Stimulated activated CD4-positive, alpha-beta T cell treated with anti-CD3 and anti-CD28 coated beads, TNF-alpha, amount 100 ng/mL, for 1 hour (primary cell): ENCODE results near the gene EVC2.

Experiments used
- DNase-seq, 3 donors: peaks; one replicate each; pipeline ENCODE4 v3.0.0-alpha.2; 2020; ENCODE audit warnings: low read depth in 3 of 3, low spot score in 1 of 3

Gene EVC2

GRCh38 chr4:5678977-5679376 is 29.4 kb downstream of the EVC2 start:
- no peak for DNase-seq

GRCh38 chr4:5676763-5677162 is 31.6 kb downstream of the EVC2 start:
- no peak for DNase-seq

GRCh38 chr4:5666741-5667140 is 41.6 kb downstream of the EVC2 start:
- no peak for DNase-seq

GRCh38 chr4:5664778-5665177 is 43.6 kb downstream of the EVC2 start:
- DNase-seq = no peak

DNA sequence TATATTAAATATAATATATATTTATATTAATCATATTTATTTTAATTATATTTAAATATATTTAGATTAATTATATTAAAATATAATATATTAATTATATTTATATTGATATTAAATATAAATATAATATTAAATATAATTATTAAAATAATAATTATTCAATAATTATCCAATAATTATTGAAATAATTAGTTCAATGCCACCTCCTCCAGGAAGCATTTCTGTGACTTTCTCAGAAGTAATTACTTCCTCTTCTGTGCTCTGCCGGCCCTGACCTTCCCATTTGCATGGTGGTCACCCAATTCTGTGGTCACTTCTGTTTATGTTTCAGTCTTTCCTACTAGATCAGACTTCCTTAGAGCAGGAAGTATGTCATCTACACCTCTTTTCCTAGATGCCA is 45.8 kb downstream of the EVC2 start:
- DNase-seq = no peak

DNA sequence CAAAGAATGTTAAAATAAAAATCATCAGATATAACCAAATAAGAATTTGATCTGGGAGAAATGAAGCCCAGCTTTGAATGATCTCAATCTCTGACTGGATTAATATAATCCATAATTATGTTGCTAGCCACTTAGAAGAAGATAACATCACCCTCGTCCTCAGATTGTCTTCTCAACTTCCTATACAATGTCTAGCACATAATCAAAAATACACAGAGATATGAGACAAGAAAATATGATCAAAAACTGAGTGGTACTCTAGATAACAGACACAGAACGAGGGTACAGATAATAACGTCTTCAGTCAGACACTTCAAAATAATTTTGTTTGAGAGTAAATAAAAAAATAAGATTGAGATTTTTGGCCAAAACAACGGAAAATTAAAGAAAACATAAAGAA is 47.1 kb downstream of the EVC2 start:
- DNase-seq = no peak

DNA sequence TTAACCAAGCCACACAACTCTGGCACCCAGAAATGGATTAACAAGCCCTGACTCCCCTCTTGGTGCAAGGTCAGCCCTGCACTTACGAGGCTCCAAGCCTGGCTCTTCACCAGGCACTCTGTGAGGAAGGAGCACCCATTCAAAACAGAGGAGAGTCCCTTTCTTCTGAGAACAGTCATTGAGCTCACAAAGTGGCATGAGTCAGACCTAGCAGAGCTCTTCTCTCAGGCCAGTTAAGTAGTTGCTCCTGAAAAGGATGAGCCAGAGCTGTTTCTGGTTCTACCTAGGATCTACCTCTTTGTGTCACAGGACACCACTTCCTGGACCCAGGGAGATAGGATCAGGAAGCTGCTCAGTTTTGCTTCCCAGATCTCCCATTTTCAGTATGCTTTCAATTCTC is 48.2 kb downstream of the EVC2 start:
- DNase-seq = no peak

- no peak for DNase-seq
Measured at GRCh38 chr4:5658974-5659373, 49.4 kb downstream of the EVC2 start.

DNA sequence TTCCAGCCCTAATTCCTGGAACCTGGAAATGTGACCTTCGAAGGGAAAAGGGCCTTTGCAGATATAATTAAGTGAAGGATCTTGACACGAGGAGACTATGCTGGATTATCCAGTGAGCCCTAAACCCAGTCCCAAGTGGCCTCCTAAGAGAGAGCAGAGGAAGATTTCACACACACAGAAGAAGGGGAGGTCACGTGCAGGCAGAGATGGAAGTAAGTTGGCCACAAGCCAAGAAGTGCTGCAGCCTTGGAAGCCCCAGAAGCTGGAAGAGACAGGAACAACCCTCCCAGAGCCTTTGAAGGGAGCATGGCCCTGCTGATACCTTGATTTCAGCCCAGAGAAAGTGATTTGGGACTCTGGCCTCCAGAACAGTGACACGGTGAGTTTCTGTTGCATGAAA is 51.9 kb downstream of the EVC2 start:
- no peak for DNase-seq

DNA sequence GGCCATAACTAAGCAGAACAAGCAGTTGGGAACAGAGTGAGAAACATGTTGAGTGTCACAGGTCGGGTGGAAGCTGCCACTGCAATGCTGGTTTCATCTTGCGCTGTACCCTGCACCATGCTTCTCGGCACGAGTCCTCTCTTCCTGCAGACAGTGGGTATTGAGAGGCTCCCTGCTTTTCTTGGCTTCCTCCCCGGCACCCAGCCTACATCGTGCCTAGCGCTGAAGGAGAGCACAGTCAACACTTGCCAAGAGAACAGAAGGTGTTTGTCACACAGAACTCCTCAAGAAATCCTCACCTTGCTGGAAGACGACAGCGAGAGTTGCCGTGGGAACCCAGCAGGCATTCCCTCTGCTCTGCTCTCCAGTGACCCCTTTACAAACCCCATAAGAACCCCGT is 53.6 kb downstream of the EVC2 start:
- DNase-seq = no peak

GRCh38 chr4:5651089-5651488 is 57.3 kb downstream of the EVC2 start:
- no peak for DNase-seq

- DNase-seq = no peak
Measured at GRCh38 chr4:5650040-5650439, 58.3 kb downstream of the EVC2 start.

DNA sequence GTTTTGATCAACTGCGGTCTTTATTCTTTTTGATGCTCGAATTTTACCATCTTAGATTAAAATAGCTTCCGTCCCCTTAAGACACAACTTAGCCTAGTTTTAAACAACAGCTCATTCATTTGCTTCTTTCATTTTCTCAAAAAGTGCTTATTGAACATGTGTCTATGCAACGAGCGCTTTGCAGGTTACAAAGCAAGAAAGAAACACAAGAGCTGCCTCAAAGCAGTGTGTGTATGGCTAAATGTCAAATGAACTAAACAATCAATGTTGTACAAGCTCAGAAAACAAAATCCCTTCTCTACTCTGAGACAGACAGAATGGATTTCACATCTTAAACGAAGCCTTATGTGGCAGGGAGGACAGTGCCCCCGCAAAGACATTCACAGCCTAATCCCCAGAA is 61.0 kb downstream of the EVC2 start:
- DNase-seq = no peak

DNA sequence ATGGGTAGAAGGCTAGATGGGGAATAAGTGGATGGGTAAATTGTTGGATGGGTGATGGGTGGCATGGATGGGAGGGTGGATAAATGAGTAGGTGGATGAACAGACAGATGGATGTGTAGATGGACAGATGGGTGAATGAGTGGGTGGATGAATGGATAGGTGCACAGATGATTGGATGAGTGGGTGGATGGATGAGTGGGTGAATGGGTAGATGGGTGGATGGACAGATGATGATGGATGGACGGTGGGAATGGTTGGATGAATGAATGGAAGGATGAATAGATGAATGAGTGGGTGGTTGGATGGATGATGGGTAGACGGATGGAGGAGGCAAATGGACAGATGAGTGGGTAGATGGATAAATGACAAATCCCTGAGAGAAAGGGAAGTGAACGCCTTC is 68.3 kb downstream of the EVC2 start:
- no peak for DNase-seq

DNA sequence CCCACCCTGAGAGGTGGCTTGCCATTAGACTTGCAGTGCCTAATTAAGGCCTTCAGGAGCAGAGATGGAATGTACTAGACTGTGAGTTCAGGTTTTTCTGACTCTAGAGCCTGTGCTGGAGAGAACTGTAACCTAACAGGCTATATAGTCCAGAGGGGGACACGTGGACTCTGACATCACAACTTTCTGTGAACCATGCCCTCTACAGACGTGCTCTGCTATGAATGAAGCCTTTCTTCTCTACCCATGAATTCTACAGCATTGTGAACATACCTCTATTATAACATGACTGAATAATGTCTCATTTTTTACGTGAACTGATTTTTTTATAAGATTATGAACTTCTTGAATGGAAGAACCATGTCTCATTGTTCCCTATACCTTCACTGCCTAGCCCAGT is 68.8 kb downstream of the EVC2 start:
- no peak for DNase-seq

- DNase-seq = no peak
Measured at GRCh38 chr4:5638976-5639375, 69.4 kb downstream of the EVC2 start.

- DNase-seq = no peak
Measured at GRCh38 chr4:5638316-5638715, 70.0 kb downstream of the EVC2 start.

DNA sequence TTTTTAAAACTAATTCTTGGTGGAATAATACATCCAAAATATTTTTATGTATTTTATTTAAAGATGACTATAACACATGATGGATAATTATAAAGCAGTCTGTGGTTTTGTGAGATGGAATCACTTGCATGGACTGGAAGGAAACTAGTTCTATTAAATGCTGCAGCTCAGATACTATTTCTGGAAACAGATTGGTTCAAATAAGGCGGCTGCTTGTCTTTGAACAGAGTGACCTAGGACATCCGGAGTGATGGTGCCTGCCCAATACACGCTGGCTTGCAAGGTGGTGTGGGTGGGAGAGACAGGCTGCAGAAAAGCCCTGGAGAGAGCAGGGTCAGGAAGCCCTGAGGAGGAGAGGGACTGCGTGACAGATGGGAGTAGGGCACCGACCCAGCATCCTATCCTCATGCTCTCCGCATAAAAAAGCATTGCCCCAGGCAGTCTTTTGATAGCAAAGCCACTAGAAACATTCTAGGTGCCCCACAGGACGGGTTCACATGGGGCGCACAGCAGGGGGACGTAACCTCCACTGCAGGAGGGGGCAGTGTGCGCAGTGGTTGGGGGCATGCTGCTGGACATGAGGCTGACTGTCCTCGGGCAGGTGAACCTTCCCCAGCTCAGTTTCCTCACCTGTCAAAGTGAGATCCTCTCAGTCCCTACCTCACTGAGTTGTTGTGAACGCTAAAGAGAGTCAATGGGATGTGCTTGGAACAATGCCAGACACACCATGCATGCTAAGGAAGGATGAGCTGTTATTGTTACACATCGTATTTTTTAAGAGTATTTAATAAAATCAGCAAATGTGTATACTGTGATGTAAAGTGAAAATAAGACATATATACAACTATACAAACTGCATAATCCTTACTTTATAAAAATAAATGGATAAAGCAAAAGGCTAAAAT is 71.3 kb downstream of the EVC2 start:
- no peak for DNase-seq

DNA sequence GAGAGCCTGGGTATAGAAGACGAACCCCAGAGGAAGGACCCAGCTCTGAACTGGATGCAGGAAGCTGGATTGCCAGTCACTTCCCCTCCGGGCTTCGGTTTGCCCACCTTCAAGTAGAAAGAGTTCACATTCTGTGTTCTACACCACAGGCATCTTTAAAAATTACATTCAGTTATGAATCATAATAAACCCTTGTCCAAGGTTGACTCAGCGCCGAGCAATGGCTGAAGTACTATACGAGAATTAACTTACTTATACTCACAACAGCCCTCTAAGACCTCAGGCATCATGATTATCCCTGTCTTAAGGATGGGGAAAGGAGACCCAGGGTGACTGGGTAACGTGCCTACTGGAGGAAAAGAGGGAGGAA is 72.5 kb downstream of the EVC2 start:
- no peak for DNase-seq

GRCh38 chr4:5632571-5632970 is 75.8 kb downstream of the EVC2 start:
- DNase-seq = no peak

DNA sequence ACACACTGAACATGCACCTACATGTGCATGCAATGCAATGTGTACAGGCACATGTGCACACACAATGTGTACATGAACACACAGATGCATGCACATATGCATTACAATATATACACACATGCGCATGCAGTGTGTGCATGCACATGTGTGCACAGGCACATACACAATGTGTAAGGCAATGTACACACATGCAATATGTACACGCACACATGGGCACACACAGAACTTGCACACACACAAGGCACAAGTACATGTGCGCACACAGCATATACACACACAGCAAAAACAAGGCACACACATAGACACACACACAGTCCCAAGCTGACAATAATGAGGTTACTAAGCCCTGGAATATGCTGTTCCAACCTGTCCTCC is 76.3 kb downstream of the EVC2 start:
- no peak for DNase-seq

GRCh38 chr4:5631352-5632065 is 76.8 kb downstream of the EVC2 start:
- no peak for DNase-seq

GRCh38 chr4:5630762-5631161 is 77.6 kb downstream of the EVC2 start:
- no peak for DNase-seq
